ENCODE measurements around the gene RFTN1. TPM values are rescaled to one million over a fixed set of nuclear protein-coding genes. Genes with fewer than 3 reads are reported as not detected.
"Not testable (repeated sequence)": the region's sequence is repeated elsewhere in the genome, so short reads cannot be mapped to it uniquely, and the experiment has no call there.

The RFTN1 gene
- total RNA-seq, 3 donors from 2014 or later, result 6.9 to 12.6 (median 9.7) TPM

- H3K4me1 ChIP-seq (ENCODE audit: low read depth), result no peaks in the 10 kb centered on the region
- DNase-seq, result no peak
- no peak overlapping the region for H3K4me3 ChIP-seq
- no peaks in the 10 kb centered on the region for H3K9me3 ChIP-seq
- no peak for TF ChIP-seq CTCF (IDR thresholded peaks at IDR 0.05)
- no peak for ATAC-seq
- no peaks in the 10 kb centered on the region for H3K36me3 ChIP-seq (ENCODE audit: low read depth)
- intact Hi-C loops (cut with DNase I, micrococcal nuclease), result no loop called here
Observed at GRCh38 chr3:16494094-16494493, 19.4 kb downstream of the RFTN1 start.

GRCh38 chr3:16490062-16490619, 23.4 kb downstream of the RFTN1 start:
- Histone ChIP-seq H3K4me1 (ENCODE audit: low read depth) (peaks cover 2% of the 10 kb centered on the region), H3K9me3 (no peaks in the 10 kb centered on the region), H3K36me3 (ENCODE audit: low read depth) (no peaks in the 10 kb centered on the region), H3K4me3 (no peak overlapping the region)
- no peak for ATAC-seq
- no peak for TF ChIP-seq CTCF (IDR thresholded peaks at IDR 0.05)
- DNase-seq, result no peak
- intact Hi-C loops (cut with DNase I, micrococcal nuclease), result no loop called here

- H3K36me3 ChIP-seq (ENCODE audit: low read depth); ATAC-seq; H3K4me3 ChIP-seq; H3K4me1 ChIP-seq (ENCODE audit: low read depth); H3K9me3 ChIP-seq; DNase-seq; intact Hi-C loops (cut with DNase I, micrococcal nuclease): not testable (repeated sequence)
Observed at GRCh38 chr3:16489326-16490061, 24.0 kb downstream of the RFTN1 start.

- TF ChIP-seq CTCF (IDR thresholded peaks at IDR 0.05), result no peak
- H3K9me3 ChIP-seq, result no peaks in the 10 kb centered on the region
- H3K4me3 ChIP-seq, result no peak overlapping the region
- ATAC-seq, result no peak
- no peak for DNase-seq
- intact Hi-C loops (cut with DNase I, micrococcal nuclease), result no loop called here
- H3K36me3 ChIP-seq (ENCODE audit: low read depth), result no peaks in the 10 kb centered on the region
- H3K4me1 ChIP-seq (ENCODE audit: low read depth), result peaks cover 4% of the 10 kb centered on the region
Observed at GRCh38 chr3:16488637-16489036, 24.9 kb downstream of the RFTN1 start.

- ATAC-seq (no peak), DNase-seq (no peak)
- H3K9me3 ChIP-seq, result no peaks in the 10 kb centered on the region
- H3K4me3 ChIP-seq, result no peak overlapping the region
- TF ChIP-seq CTCF (IDR thresholded peaks at IDR 0.05), result no peak
- H3K36me3 ChIP-seq (ENCODE audit: low read depth), result no peaks in the 10 kb centered on the region
- H3K4me1 ChIP-seq (ENCODE audit: low read depth), result peaks cover 4% of the 10 kb centered on the region
- intact Hi-C loops (cut with DNase I, micrococcal nuclease), result no loop called here
Observed at GRCh38 chr3:16487511-16488175, 25.9 kb downstream of the RFTN1 start.

GRCh38 chr3:16486951-16487480, 26.5 kb downstream of the RFTN1 start:
- H3K4me1 ChIP-seq (ENCODE audit: low read depth), result peaks cover 4% of the 10 kb centered on the region
- no peaks in the 10 kb centered on the region for H3K36me3 ChIP-seq (ENCODE audit: low read depth)
- no peaks in the 10 kb centered on the region for H3K9me3 ChIP-seq
- no peak overlapping the region for H3K4me3 ChIP-seq
- no peak for ATAC-seq
- intact Hi-C loops (cut with DNase I, micrococcal nuclease), result no loop called here
- TF ChIP-seq CTCF (IDR thresholded peaks at IDR 0.05), result no peak
- no peak for DNase-seq

Measured in mucosa of descending colon (tissue), 3 donors.